Lung microvascular endothelial cell (primary cell): Measurements from ENCODE around the gene PCDH15. TPM values are rescaled to one million over a fixed set of nuclear protein-coding genes. Genes with fewer than 3 reads are reported as not detected.

Source experiments
- DNase-seq, 2 donors: peaks; one replicate each; pipeline versions ENCODE4 v3.0.0 to v3.0.0-alpha.2; 2010; ENCODE audit warnings: low read depth in 2 of 2
- total RNA-seq: library from RNA; depleted of rRNA; stranded (reverse); fragments of >200 nt; gene quantifications from 2 replicates; pipeline ENCODE4 v1.2.1, GENCODE V29; 2014

PCDH15 gene
- total RNA-seq, 1 donor from 2014 or later: under 0.01 TPM

DNA sequence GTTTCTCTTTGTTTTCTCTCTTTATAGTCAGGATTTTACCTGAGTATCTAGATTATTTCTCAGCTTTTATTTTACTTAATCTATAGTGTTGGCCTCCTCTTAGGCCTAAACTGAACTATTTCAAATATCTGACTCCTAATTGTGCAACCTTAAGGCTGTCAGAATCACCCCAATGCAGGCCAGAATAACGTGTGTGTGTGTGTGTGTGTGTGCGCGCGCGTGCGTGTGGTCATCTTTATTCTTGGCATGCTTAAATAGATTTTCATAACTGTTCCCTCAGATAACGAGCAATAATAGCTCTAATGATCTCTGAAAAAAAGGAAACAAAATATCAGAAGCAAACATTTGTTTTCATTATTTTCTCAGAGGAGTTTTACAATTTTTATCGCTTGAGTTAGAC, 92.4 kb downstream of the PCDH15 start:
- no peak for DNase-seq

DNA sequence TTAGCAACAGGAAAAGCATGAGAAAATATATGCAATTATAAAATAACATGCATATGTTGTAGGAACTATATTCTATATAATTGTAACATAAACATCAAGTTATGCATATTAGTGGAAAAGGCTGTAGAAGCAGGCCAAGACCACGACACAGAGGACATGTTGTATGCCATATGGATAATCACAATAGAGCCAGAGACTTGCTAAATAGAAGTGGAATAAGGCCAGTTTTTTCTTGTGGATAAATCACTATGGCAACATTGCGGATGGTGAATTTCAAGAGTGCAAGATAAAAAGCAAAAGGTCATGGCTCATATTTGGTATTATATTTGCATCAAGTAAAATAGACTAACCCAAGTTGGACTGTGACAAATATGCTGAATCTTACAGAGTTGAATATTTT, 93.0 kb downstream of the PCDH15 start:
- no peak for DNase-seq

DNA sequence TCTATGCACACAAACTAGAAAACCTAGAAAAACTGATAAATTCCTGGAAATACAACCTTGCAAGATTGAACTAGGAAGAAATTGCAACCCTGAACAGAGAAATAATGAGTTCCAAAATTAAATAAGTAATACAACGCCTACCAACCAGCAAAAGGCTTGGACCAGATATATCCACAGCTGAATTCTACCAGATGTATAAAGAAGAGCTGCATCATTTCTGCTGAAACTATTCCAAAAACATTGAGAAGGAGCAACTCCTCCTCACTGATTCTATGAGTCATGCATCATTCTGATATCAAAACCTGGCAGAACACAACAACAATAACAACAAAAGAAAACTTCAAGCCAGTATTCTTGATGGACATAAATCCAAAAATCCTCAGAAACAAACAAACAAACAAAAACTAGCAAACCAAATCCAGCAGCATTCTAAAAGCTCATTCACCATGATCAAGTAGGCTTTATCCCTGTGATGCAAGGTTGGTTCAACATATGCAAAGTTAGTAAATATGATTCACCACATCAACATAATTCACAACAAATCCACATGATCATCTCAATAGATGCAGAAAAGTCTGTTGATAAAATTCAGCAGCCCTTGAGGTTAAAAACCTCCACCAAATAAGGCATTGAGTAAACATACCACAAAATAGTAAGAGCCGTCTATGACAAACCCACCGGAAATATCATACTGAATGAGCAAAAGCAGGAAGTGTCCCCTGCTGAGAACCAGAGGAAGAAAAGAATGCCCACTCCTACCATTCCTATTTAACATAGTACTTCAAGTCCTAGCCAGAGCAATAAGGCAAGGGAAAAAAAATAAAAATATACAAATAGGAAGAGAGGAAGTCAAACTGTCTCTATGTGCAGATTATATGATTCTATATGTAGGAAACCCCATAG, 98.2 kb downstream of the PCDH15 start:
- DNase-seq: no peak

DNA sequence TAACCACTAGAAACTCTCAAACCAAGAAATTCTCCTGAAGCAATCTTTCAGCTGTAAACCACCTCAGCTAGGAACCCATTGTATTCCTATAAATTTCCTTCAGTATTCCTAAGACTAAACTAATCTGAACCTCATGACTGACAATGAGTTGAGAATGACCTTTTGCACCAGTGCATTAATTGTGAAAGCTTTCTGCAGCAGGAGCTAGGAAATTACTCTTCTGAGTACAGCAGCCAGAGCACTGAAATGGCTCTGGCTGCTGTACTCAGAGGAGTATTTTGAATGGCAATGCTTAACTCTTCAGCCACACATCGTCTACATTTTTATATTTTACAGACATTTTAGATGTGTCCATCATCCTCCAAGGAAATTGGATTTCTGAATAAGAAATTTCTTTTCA, 109.7 kb downstream of the PCDH15 start:
- DNase-seq: no peak

DNA sequence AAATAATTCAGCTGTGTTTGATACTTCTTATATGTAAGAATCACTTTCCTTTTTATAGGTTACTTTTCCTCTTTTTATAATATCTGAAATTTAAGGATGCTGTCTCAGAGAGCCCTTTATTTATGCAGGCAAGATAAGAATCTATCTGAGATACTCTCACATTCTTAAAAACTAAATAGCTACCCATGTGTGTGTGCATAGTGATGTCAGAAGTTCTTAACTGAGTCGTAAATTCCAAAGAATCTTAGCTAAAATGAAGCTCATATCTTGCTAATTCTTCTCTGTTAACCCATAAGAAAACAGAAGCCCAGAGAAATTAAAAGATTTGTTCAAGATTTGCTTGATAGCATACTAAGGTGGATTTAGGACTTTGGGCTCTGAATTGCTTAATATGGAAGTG, 118.5 kb downstream of the PCDH15 start:
- no peak for DNase-seq

DNA sequence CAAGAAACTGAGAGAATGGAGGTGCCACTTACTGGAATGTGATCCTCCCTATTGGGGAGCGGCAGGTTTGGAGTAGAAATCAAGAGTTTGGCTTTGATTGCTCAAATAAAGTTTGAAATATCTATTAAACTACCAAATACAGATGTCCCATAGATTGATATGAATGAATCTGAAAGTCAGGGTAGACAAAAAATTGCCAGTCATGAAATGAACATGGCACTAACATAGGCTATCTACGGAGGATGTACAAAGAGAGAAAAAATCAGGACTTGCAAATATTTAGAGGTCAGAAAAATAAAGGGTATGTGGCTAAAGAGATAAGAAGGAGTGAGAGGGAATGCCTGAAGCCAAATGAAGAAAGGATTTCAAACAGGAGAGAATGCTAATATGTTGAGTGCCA, 119.9 kb downstream of the PCDH15 start:
- DNase-seq: no peak

DNA sequence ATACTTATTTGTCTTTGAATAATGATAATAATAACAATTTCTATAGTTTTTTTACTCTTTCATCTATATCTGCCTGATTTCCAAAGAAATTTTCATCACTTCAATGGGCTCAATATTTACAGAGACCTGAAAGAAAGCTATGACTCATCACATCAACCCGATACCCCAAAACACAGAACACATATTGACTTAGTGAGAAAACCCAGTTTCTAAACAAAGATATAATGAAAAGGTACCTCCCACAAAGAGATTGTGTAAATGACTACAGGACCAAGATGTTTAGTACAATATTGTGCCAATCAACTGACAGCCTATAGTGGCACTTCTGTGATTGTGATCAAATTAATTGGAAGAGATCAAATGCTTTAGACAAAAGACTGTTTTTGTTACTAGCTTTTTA, 133.9 kb downstream of the PCDH15 start:
- no peak for DNase-seq

DNA sequence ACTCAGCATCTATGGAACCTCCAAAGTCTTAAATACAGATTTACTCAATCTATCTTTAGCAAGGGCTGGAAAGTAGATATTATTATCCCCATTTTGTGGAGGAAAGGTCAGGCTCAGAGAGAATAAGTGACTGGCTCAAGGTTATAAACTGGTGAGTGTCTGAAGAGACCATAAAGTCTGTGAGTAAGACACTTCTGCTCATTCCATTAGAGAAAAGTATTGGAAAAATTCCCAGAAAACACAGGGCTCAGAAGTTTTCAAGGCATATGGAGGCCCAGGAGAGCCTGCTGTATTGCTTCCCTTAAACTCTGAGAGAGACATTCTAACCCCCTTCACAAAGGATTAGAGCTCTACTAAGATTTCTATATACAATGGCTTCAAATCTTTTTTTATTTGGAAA, 134.8 kb downstream of the PCDH15 start:
- no peak for DNase-seq

DNA sequence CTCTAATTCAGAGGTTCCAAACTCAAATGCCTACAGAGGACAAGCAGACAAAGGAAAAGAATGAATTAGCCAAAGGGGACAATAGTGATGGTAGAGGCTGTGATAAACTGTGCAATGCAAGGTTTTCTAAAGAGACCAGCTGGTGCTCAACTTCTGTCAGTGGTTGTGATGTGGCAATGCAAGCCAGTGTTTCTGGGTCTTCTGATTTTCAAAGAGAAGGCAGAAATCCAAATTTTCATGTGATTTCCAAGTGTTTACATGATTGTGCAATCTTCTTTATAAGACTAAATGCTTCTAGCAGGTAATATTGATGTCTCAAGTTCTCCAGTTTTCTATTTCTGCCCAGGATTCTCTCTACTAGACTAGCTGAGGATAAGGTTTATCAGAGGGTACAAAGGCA, 135.9 kb downstream of the PCDH15 start:
- DNase-seq: no peak

DNA sequence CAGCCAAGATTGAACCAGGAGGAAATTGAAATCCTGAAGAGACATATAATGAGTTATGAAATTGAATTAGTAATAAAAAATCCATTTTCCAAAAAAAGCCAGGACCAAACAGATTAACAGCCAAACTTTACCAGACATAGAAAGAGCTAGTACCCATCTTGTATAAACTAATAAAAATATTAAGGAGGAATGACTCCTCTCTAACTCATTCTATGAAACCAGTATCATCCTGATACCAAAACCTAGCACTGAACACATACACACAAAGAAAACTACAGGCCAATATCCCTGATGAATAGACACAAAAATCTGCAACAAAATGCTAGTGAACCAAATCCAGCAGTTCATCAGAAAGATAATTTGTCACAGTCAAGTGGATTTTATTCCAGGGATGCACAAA, 140.6 kb downstream of the PCDH15 start:
- DNase-seq: no peak

DNA sequence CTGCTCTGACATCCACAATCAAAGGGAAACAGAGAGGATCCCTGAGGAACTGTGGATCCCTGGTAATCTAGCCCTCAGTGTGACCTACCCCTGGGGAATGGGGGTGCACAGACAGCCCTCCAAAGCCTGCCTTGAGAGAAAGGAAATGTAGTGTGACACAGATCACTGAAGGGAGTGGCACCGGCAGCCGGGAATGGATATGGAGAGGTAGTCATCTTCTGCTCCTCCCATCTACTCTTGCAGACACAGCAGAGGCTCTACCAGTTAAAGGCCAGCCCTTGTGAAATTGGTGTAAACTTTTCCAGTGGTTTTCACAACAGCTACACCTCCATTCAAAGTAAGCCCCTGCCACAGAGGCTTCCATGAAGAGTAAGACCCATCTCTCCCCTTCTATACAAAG, 144.4 kb downstream of the PCDH15 start:
- no peak for DNase-seq

DNA sequence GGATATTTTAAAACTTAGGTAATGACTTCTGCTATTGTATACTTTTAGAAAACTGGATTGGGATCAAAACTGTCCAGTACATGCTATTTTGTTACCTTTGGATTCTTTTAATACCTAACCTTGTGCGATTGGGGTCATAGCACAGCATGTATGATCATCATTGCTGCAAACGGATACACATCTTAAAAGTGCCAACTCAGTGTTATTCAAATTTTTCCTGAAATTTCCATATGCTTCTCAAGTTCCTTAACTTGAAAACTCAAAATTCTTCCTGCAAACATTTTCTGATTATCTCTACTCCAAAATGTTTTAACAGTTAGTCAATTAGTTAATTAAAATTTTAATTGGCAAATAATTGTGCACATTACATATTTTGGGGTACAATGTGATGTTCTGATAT, 147.5 kb downstream of the PCDH15 start:
- no peak for DNase-seq

DNA sequence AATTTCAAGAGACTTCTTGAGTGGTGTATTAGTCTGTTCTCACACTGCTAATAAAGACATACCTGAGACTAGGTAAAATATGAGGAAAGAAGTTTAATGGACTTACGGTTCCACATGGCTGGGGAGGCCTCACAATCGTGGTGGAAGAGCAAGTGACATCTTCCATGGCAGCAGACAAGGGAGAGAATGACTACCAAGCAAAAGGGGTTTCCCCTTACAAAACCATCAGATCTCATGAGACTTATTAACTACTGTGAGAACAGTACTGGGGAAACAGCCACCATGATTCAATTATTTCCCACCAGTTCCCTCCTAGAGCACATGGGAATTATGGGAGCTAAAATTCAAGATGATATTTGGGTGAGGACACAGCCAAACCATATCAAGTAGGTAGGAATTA, 150.5 kb downstream of the PCDH15 start:
- DNase-seq: no peak

DNA sequence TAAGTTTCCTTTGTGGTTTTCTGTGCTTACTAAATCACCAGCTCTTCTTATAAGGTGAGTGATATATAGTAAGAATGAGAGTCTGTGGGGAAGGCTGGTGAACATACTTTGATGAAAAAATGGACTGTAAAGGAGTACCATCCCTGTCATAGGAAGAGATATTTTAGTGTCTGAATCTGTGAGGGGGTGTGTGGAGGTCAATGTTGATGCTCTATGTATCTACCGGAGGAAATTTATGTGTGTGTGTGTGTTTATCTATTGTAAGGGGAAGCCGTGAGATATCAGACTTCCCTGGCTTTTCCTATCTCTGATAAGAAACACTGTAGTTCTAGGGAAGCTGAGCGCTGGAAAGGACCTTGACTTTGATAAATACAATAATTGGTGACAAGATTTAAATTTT, 179.0 kb downstream of the PCDH15 start:
- peak in 1 of 2 donors; percentile 60 for DNase-seq

DNA sequence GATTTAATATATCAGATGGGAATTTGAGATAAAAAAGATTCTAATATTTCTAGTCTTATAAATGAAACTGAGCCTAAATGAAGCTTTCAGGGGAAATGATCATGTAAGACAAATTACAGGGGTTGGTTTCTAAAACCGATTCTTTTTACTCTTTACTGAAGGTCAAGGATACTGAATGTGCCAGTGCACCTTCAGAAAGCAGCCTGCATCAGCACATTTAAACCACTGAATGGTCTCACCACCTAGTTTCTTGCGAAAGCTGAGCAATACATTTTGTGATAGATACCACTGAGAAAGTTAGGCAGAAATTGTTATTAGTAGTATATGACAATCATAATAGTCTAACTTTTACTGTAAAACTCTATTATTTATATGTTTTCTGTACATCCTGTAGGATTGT, 180.7 kb downstream of the PCDH15 start:
- DNase-seq: no peak

DNA sequence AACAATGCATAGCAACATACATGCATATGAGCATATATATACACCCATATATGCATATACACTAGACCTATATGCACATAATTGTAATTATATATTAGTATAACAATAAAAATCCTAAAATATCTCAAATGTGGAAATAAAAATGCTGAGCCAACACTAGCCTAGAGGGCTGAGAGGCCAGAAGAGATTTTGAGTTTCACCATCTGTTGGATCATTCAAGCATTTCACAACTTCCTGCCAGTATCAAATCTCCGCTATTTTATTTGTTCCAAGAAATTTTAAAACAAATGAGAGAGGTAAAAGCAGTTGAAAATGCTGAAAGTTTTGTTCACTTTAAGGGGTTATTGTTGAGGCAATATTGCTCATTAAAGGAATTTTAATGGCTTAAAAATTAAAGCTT, 187.0 kb downstream of the PCDH15 start:
- DNase-seq: peak in 1 of 2 donors; percentile 57

DNA sequence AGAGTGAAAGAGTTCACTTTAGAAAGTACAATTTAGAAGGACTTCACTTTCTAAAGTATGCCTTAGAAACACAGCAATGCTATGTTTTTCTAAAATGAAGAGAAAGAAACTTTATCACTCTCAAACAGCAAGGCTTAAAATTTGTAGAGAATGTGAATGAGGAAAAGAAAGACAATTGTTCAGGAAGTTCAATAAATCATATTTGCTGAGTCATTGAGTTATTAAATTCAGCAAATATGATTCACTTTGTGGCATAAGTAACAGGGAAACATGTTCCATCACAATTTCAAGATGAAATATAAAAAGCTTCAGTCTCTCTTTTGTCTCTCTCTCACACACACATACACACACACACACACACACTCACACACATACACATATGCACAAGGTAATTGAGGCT, 187.9 kb downstream of the PCDH15 start:
- peak; percentile 6 to 76 for DNase-seq

DNA sequence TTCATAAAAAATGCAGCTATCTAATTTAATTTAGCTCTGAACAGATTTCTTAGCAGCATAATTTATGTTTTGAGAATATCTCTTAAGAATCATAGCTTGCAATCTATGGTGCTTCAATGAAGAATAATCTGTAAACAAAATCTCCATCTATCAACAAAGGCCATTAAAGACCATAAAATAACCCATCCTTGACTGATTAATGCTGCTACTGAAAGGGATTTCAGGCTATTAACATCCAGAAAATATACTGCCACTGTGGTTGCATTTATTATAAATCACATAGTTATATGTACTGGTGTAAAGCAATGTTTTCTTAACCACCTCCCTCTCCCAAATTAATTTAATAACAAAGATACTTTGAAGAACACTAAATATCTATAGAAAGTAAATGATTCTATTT, 191.6 kb downstream of the PCDH15 start:
- no peak for DNase-seq

DNA sequence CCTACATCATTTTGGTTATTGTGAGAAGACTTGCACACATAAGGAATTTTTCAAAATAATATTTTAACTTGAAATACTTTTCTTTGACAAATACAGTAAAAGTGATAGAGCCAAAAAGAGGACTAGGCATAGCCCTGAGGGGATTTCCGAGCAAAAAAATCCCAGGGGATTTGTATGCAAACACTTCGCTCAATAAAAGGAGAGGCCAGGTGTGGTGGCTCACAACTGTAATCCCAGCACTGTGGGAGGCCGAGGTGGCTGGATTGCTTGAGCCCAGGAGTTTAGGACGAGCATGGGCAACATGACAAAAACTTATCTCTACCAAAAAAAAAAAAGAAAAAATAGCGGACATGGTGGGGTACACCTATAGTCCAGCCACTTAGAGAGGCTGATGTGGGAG, 193.0 kb downstream of the PCDH15 start:
- no peak for DNase-seq

DNA sequence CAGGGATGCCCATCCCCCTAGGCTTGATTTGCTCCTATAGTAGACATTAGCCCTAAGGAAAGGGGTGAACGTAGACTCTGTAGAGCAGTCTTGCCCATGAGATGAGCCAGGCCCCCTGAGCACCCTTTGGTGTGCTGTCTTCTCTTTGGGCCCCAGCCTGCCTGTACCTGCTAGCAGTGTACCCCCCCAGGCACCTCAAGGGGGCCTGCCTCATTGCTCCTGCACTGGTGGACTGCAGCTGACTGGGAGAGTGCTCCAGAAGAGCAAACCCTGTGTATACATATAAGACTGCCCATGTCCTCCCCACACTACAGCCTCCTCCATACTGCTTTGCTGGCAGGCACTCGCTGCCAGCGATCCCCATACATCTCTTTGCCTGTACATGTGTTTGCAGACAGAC, 206.7 kb downstream of the PCDH15 start:
- DNase-seq: no peak

DNA sequence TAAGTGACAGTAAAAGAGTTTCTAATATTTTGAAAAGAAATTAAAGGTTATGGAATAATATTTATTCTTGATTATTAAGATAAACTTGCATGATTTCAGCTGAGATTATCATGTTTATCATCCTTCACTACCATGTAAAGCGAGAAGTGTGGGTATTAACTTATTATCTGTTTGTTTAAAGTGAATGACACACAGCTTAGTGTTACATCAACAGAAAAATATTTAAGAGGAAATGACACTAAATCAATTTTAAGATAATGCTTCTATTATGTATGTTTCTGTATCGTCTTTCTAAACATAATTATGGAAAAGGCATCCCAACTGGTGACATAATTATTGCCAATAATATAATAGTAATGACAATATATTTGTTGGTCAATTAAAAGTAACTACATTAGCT, 213.1 kb downstream of the PCDH15 start:
- DNase-seq: peak in 1 of 2 donors; percentile 18

DNA sequence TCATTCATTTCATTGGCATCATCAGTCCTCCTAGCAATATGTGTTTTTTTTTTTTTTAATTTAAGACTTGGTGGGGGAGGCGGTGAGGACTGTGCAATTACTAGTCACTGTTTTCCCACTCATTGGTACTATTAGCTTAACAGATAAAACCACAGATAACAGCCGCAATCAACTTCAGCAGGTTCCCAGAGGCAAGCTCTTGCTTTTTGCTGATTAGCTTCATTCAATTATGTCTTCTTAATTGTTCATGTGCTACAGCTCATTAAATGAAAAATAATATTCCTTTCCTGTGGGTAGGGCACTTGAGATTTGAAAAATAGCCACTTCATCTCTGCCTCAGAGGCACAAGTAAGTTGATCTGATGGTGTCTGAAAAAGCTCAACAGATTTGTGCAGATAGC, 215.5 kb downstream of the PCDH15 start:
- no peak for DNase-seq

DNA sequence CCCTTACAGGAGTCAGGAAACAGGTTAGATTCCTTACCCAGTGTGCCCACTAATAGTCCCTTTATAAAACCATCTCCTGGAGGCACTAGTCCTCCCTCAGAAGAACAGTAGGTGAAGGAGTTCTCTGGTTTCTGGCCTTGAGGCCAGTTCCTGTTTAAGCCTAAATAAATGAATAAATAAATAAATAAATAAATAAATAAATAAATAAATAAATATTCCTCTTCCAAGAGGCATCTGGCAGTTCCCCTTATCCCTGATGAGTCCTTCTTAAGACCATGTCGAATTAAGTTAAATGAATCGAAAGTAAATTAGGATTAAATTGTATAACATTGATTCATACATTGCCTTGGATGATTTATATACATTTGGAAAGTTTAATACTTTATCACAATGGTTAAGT, 223.3 kb downstream of the PCDH15 start:
- no peak for DNase-seq

DNA sequence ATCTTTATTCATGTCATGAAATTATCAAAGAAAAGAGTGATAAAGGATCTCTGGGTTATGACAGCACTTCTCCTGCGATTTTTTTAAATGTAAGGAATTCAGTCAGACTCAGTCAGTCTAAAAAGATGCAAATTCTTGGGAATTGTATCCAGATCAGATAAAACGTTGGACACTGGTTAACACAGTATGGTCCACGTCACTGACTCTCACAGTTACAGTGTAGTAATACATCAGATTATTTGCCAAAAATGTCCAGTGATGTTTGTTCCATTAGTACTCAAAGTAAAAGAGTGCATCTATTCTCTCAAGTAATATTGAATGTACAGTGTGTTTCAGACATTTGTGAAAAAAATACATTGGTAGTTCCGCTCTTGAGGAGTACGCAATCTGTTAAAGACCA, 224.5 kb downstream of the PCDH15 start:
- no peak for DNase-seq
